ENCODE results near the gene SMIM41. TPM values are rescaled to one million over a fixed set of nuclear protein-coding genes. Genes with fewer than 3 reads are reported as not detected.

Gene SMIM41
- total RNA-seq, 1 donor from 2014 or later: not detected

GRCh38 chr12:52063082-52063924 is 16.2 kb upstream of the SMIM41 start:
- no peaks in the 10 kb centered on the region for H3K36me3 Mint-ChIP-seq (ENCODE audit: low read depth)
- no peaks in the 10 kb centered on the region for H3K9me3 Mint-ChIP-seq
- H3K27me3 Mint-ChIP-seq (ENCODE audit: low read depth): no peaks in the 10 kb centered on the region
- peak overlapping the region; percentile 53 for H3K4me3 Mint-ChIP-seq
- peaks cover 42% of the 10 kb centered on the region for H3K4me1 Mint-ChIP-seq
- no peak for DNase-seq (ENCODE audit: low read depth, low spot score)
- peak overlapping the region; percentile 90 for H3K27ac Mint-ChIP-seq (ENCODE audit: unreplicated experiment)
- TF ChIP-seq CTCF (conservative IDR thresholded peaks at IDR 0.05): no peak

GRCh38 chr12:52063981-52064649 is 15.4 kb upstream of the SMIM41 start:
- no peaks in the 10 kb centered on the region for H3K27me3 Mint-ChIP-seq (ENCODE audit: low read depth)
- TF ChIP-seq CTCF (conservative IDR thresholded peaks at IDR 0.05): no peak
- H3K4me1 Mint-ChIP-seq: peaks cover 45% of the 10 kb centered on the region
- H3K4me3 Mint-ChIP-seq: peak overlapping the region; percentile 53
- no peak for DNase-seq (ENCODE audit: low read depth, low spot score)
- no peaks in the 10 kb centered on the region for H3K36me3 Mint-ChIP-seq (ENCODE audit: low read depth)
- peaks cover 3% of the 10 kb centered on the region for H3K9me3 Mint-ChIP-seq
- H3K27ac Mint-ChIP-seq (ENCODE audit: unreplicated experiment): peak overlapping the region; percentile 90

- no peaks in the 10 kb centered on the region for H3K36me3 Mint-ChIP-seq (ENCODE audit: low read depth)
- DNase-seq (ENCODE audit: low read depth, low spot score): no peak
- H3K4me3 Mint-ChIP-seq: peak overlapping the region; percentile 63
- H3K27me3 Mint-ChIP-seq (ENCODE audit: low read depth): no peaks in the 10 kb centered on the region
- H3K9me3 Mint-ChIP-seq: peaks cover 3% of the 10 kb centered on the region
- peaks cover 54% of the 10 kb centered on the region for H3K4me1 Mint-ChIP-seq
- H3K27ac Mint-ChIP-seq (ENCODE audit: unreplicated experiment): peak overlapping the region; percentile 58
- no peak for TF ChIP-seq CTCF (conservative IDR thresholded peaks at IDR 0.05)
These were observed 13.0 kb upstream of the SMIM41 start for GRCh38 chr12:52066346-52067080.

- Mint-ChIP-seq H3K4me3 (peak overlapping the region; percentile 48), H3K36me3 (ENCODE audit: low read depth) (peaks cover 2% of the 10 kb centered on the region), H3K4me1 (peaks cover 57% of the 10 kb centered on the region), H3K27me3 (ENCODE audit: low read depth) (no peaks in the 10 kb centered on the region), H3K9me3 (peaks cover 3% of the 10 kb centered on the region), H3K27ac (ENCODE audit: unreplicated experiment) (peak overlapping the region; percentile 58)
- TF ChIP-seq CTCF (conservative IDR thresholded peaks at IDR 0.05): no peak
- DNase-seq (ENCODE audit: low read depth, low spot score): no peak
These were observed 12.5 kb upstream of the SMIM41 start for GRCh38 chr12:52067081-52067374.

GRCh38 chr12:52069327-52070184 is 9.9 kb upstream of the SMIM41 start, which contains the start of gene ATG101:
Gene ATG101, plus strand, starts transcription at chr12:52069978. Its CDS starts 3,673 bp downstream, at chr12:52073651.
- no peaks in the 10 kb centered on the region for H3K27me3 Mint-ChIP-seq (ENCODE audit: low read depth)
- peak within 1 kb of the TSS; percentile 100 for H3K27ac Mint-ChIP-seq (ENCODE audit: unreplicated experiment)
- peak; percentile 81 for DNase-seq (ENCODE audit: low read depth, low spot score)
- H3K9me3 Mint-ChIP-seq: peaks cover 3% of the 10 kb centered on the region
- H3K4me1 Mint-ChIP-seq: peaks cover 63% of the 10 kb centered on the region
- peak within 1 kb of the TSS; percentile 93 for H3K4me3 Mint-ChIP-seq
- H3K36me3 Mint-ChIP-seq (ENCODE audit: low read depth): peaks cover 9% of the 10 kb centered on the region
- TF ChIP-seq CTCF (conservative IDR thresholded peaks at IDR 0.05): peak; percentile 63
